ENCODE results near the gene TMEM179.

GRCh38 chr14:104574536-104574935 is 30.0 kb downstream of the TMEM179 start:
- no peak for TF ChIP-seq CTCF (IDR thresholded peaks at IDR 0.05; ENCODE audit: low read depth, low read length)
- no peak for TF ChIP-seq POLR2A (IDR thresholded peaks at IDR 0.05; ENCODE audit: extremely low read depth, insufficient read length)
- TF ChIP-seq MAX (IDR thresholded peaks at IDR 0.05; ENCODE audit: low read depth, low read length), result no peak
